ENCODE measurements around the gene CD300C. TPM values are rescaled to one million over a fixed set of nuclear protein-coding genes. Genes with fewer than 3 reads are reported as not detected.

Gene CD300C
- total RNA-seq, 4 donors from 2014 or later = 0.18 to 0.76 (median 0.42) TPM; not detected in 1

DNA sequence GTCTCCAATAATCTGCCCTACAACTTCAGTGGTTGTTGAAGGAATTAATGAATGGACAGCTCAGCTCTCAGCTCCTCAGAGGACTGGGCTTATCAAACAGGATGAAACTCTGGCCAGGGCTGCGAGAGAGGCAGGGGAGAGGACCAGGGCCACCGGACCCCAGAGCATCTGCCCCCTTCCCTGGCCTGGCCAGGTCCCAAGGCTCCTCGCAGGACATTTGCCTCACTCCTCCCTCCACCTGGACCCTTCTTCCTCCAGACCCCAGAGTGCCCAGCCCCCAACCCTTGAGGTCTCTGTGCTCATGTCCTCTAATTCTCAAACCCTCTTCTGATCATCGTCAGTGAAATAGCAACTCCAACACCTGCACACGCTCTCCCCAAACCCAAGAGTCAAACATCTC is 3.7 kb downstream of the CD300C start:
- H3K36me3 ChIP-seq = no peaks in the 10 kb centered on the region
- H3K27me3 ChIP-seq = peaks cover 0 to 16% (median 0%) of the 10 kb centered on the region in 4 donors
- no peak overlapping the region for H3K4me3 ChIP-seq
- no peak overlapping the region for H3K27ac ChIP-seq
- 79 to 88% methylated on average over 3 to 5 of the region's 5 CpGs for WGBS, 2 donors
- no peaks in the 10 kb centered on the region for H3K9me3 ChIP-seq
- intact Hi-C loops (cut with DNase I) = no loop called here
- TF ChIP-seq POLR2A (IDR thresholded peaks at IDR 0.05) (no peak), CTCF (IDR thresholded peaks at IDR 0.05) (no peak)
- DNase-seq = no peak
- no peaks in the 10 kb centered on the region for H3K4me1 ChIP-seq

- intact Hi-C loops (cut with DNase I) = no loop called here
- Histone ChIP-seq H3K4me1 (no peaks in the 10 kb centered on the region), H3K36me3 (no peaks in the 10 kb centered on the region), H3K9me3 (no peaks in the 10 kb centered on the region), H3K27me3 (peaks cover 0 to 16% (median 0%) of the 10 kb centered on the region in 4 donors), H3K27ac (no peak overlapping the region), H3K4me3 (no peak overlapping the region)
- WGBS, 2 donors = 67 to 74% methylated on average over 3 to 16 of the region's 23 CpGs
- TF ChIP-seq POLR2A (IDR thresholded peaks at IDR 0.05) (no peak), CTCF (IDR thresholded peaks at IDR 0.05) (no peak)
- no peak for DNase-seq
Observed at GRCh38 chr17:74541176-74542111, 4.5 kb downstream of the CD300C start.

DNA sequence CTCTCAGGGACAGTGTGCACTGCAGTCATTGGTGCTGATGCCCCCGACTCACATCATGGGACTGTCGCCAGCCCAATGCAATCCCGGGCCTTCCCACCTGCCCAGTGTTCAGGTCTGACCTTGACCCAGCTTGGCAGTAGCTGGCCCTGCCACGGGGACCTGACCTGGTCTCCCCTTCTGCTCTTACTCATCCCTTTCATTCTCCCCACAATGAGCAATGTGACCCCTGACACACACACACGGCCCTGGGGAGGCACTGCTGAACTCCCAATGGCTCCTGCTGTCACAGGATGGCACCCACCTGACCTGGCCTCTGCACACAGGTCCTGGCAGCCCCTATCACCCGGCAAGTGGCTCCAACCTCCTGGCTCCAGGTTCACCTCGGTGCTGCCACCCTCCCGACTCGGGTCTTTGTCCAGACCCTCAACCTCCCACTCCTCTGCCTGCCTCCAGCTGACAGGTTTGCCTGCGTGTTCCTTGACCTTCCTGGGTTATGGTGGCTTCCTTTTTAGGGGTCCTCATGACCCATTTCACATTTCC is 6.6 kb downstream of the CD300C start:
- Histone ChIP-seq H3K4me1 (no peaks in the 10 kb centered on the region), H3K27me3 (peaks cover 0 to 19% (median 0%) of the 10 kb centered on the region in 4 donors), H3K36me3 (no peaks in the 10 kb centered on the region), H3K4me3 (no peak overlapping the region), H3K9me3 (peaks cover 0 to 1% (median 0%) of the 10 kb centered on the region in 3 donors), H3K27ac (no peak overlapping the region)
- DNase-seq = no peak
- WGBS, 2 donors = 61 to 63% methylated on average over 10 of the region's 10 CpGs
- intact Hi-C loops (cut with DNase I) = no loop called here
- TF ChIP-seq POLR2A (IDR thresholded peaks at IDR 0.05) (no peak), CTCF (IDR thresholded peaks at IDR 0.05) (no peak)

DNA sequence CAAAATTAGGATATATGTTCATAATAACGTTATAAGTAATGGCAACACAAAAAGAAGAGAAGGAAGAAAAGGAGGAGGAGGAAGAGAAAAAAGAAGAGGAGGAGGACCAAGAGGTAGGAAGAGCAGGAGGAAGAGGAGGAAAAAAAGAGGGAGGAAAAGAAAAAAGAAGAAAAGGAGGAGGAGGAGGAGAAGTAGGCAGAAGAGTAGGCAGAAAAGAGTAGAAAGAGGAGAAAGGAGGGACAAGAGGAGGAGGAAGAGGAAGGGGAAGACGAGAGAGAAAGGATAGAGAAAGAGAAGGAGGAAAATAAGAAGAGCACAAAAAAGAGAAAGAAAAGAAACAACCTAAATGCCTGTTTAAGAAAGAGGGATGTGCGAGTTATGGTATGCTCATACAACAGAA is 9.0 kb downstream of the CD300C start:
- H3K36me3 ChIP-seq = no peaks in the 10 kb centered on the region
- TF ChIP-seq POLR2A (IDR thresholded peaks at IDR 0.05) (no peak), CTCF (IDR thresholded peaks at IDR 0.05) (no peak)
- WGBS, 2 donors = 62 to 76% methylated on average over 3 of the region's 3 CpGs
- no peaks in the 10 kb centered on the region for H3K4me1 ChIP-seq
- no peak overlapping the region for H3K4me3 ChIP-seq
- no peak for DNase-seq
- H3K9me3 ChIP-seq = peaks cover 0 to 2% (median 0%) of the 10 kb centered on the region in 3 donors
- intact Hi-C loops (cut with DNase I) = no loop called here
- peaks cover 0 to 26% (median 0%) of the 10 kb centered on the region in 4 donors for H3K27me3 ChIP-seq
- no peak overlapping the region for H3K27ac ChIP-seq

- Histone ChIP-seq H3K9me3 (peaks cover 0 to 2% (median 0%) of the 10 kb centered on the region in 3 donors), H3K36me3 (no peaks in the 10 kb centered on the region), H3K4me1 (no peaks in the 10 kb centered on the region), H3K27ac (peak overlapping the region in 1 of 4 donors; percentile 16), H3K27me3 (peaks cover 0 to 33% (median 0%) of the 10 kb centered on the region in 4 donors), H3K4me3 (peak overlapping the region in 2 of 4 donors; percentile 4 to 39)
- intact Hi-C loops (cut with DNase I) = no loop called here
- TF ChIP-seq POLR2A (IDR thresholded peaks at IDR 0.05) (peak in 1 of 4 donors; percentile 52), CTCF (IDR thresholded peaks at IDR 0.05) (no peak)
- 52 to 59% methylated on average over 8 to 10 of the region's 10 CpGs for WGBS, 2 donors
- DNase-seq = no peak
Observed at GRCh38 chr17:74532115-74532514, 13.8 kb downstream of the CD300C start.

All from esophagus squamous epithelium (tissue), 5 donors.